HG03469 (cell line): ENCODE results near the gene PRUNE2.

Experiments
- ATAC-seq: cut with Tn5 transposase; IDR thresholded peaks from one replicate; pipeline ENCODE4 v1.9.1; 2021; ENCODE audit warnings: mild to moderate bottlenecking, moderate library complexity, moderate number of reproducible peaks; ENCODE audit not compliant: unreplicated experiment

Gene PRUNE2

GRCh38 chr9:76808636-76809035 is 97.3 kb downstream of the PRUNE2 start:
- ATAC-seq = no peak

DNA sequence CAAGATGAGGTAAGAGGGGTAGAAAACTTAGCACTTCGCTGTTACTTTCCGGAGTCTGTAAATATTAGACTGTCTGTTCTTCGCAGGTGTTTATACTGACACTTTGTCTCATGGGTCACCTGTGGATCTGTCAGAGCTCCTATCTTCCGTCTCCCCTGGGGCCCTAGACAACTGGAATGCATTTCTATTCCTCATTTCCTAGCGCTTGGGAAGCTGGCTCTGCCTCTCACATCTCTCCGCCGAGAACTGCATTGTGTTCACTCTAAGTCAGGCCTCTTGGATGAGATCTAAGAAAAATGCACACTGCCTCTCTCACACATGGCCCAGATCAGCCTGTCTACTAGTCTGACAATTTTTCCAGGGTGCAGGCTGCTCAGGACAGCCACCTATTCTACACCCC is 102.2 kb downstream of the PRUNE2 start:
- ATAC-seq = no peak

GRCh38 chr9:76803083-76803482 is 102.8 kb downstream of the PRUNE2 start:
- no peak for ATAC-seq

- ATAC-seq = no peak
Observed at GRCh38 chr9:76800901-76801300, 105.0 kb downstream of the PRUNE2 start.

DNA sequence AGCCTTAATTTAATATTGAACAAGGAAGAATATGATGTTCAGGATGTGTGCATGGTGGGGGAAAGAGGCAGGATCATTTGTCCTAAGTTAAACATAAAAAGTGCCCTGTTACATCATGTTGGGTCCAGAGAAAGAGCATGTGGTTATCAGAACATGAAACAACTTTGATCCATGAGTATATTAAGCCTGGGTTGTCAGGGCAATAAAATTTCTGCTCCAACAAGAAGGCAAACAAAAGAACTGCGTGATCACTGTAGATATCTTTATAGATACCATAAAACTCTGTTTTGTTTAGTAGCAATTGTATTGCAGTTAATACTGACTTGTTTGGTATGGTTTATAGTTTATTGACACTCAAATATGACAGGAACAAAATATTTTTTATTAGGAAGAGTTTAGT is 106.4 kb downstream of the PRUNE2 start:
- ATAC-seq = no peak

- ATAC-seq = no peak
Observed at GRCh38 chr9:76798527-76798926, 107.4 kb downstream of the PRUNE2 start.

DNA sequence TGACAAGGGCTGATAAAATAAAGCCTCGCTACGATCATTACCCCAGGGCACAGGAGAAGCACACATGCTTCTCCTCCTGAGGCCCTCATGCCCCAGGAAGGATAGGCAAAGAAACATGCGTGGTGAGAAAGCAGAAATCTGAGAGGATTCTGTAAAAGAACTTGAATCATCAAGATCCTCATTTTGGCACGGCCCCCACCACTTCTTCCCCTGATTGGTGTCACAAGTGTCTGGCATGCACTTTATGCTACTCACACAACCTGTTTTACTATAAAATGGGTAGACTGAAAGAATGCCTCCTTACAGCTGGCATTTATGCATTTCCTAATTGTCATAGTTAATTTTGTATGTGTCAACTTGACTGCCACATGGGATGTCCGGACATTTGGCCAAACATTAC is 109.6 kb downstream of the PRUNE2 start:
- no peak for ATAC-seq

DNA sequence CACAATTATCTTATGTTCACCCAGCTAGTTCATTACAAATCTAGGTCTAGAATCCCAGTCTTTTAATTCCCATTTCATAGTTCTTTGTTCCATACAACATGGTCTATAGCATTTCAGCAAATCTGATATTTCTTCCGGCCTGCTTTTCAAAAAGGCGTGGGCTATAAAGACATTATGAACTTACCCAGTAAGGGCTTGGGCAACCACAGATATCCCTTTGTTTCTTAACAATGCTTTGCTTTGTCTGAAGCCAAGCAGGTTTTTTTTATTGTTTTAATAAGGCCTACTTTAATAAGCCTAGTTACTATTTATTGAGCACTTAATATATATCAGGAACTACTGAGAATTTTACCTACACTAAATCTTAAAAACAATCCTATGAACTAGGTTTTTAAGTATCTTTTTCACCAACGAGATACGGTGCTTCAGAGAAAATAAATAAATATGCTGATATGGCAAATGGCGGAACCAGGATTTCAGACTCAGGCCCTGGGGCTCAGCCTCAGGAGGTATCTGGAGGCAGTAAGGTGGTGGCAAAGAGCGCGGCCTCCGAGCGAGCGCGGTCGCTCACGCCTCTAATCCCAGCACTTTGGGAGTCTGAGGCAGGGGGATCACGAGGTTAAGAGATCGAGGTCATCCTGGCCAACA is 112.0 kb downstream of the PRUNE2 start:
- ATAC-seq = no peak

- ATAC-seq = no peak
Observed at GRCh38 chr9:76789840-76790239, 116.1 kb downstream of the PRUNE2 start.

DNA sequence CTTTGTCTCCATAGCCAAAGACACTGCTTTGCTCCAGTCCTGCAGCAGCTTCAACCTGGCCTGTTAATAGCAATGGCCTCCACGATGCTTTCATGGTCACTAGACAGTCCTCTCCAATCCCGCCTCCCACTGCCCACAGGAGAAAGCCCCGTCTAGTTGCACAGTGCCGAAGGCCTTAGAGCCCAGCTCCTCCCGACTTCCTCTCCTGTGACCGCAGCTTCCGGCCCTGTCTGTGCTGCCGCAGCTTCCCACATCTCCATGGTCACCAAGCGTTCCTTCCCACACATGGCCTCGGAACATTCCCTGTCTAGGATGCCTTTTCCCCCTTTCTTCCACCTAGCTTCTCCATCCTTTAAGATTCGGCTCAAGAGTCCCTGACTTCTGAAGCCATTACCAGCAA is 118.2 kb downstream of the PRUNE2 start:
- ATAC-seq = no peak

GRCh38 chr9:76785501-76785900 is 120.4 kb downstream of the PRUNE2 start:
- ATAC-seq = no peak

- ATAC-seq = no peak
Observed at GRCh38 chr9:76784881-76785280, 121.0 kb downstream of the PRUNE2 start.

GRCh38 chr9:76772686-76773445 is 133.0 kb downstream of the PRUNE2 start:
- ATAC-seq = no peak

DNA sequence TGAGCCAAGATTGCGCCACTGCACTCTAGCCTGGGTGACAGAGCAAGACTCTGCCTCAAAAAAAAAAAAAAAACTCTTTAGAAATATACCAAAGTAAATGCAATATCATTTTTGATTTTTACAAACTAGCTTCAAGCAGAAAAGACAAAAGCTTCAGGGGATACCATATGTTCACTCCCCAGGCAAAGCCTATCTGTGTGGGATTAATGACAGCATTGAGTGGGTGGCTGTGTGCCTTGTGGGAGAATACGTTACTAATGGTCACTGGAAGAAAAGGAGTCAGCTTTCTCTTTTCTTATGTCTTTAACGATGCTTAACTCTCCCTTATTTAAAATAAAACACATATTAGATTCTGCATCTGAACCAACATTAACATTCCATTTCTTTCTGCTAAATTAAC is 139.8 kb downstream of the PRUNE2 start:
- no peak for ATAC-seq

- ATAC-seq = no peak
Observed at GRCh38 chr9:76764138-76764537, 141.8 kb downstream of the PRUNE2 start, which contains the start of gene PCA3. PCA3 (plus strand) TSS chr9:76764438.

- no peak for ATAC-seq
Observed at GRCh38 chr9:76761448-76761847, 144.5 kb downstream of the PRUNE2 start.

- no peak for ATAC-seq
Observed at GRCh38 chr9:76759732-76760131, 146.2 kb downstream of the PRUNE2 start.

DNA sequence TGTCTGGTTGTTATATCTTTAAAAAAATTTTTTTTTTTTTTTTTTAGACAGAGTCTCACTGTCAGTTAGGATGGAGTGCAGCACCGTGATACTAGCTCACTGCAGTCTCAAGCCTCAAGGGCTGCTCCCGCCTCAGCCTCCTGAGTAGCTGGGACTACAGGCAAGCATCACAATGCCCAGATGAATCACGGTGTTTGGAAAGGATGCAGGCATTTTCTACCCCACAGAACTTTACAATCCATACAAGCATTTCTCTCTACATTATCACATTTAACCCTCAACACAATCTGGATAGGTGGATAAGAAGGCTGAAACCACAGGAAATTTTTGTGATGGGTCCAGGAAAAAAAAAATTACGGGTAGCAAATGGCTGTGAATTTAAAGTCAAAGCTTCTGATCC is 147.4 kb downstream of the PRUNE2 start:
- ATAC-seq = no peak

DNA sequence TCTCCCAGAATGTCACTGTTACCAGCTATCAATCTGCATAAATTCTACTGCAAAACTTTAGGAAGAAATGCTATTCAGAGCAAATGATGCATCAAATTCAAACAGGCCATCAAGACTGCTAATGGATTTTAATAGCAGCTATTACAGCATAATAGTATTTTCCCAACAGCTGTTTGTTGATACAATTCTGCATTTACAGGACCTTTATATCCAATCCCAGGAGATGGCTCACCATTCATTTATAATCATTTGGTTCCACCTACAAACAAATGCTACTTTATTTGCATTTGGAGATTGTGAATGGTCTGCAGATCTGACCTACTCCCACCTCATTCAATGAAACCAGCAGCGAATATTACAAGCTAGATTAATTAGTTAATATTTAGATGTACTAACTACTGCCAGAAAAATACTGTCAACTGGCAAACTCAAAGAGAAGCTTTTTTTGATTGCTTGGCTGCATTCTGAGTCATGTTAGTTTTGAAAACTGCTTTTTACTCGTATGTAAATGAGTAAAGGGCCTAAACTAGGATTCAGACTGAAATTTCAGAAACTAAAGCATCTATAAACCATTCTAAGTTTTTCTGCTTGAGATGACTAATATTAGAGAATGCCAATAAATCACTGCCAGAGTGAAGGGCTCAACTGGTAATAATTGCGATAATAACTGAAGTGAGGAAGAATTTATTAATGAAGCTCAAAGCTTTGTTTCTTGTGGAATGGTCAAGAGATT is 148.8 kb downstream of the PRUNE2 start:
- no peak for ATAC-seq

- no peak for ATAC-seq
Observed at GRCh38 chr9:76756268-76756640, 149.7 kb downstream of the PRUNE2 start.

- ATAC-seq = no peak
Observed at GRCh38 chr9:76751001-76751400, 154.9 kb downstream of the PRUNE2 start.

DNA sequence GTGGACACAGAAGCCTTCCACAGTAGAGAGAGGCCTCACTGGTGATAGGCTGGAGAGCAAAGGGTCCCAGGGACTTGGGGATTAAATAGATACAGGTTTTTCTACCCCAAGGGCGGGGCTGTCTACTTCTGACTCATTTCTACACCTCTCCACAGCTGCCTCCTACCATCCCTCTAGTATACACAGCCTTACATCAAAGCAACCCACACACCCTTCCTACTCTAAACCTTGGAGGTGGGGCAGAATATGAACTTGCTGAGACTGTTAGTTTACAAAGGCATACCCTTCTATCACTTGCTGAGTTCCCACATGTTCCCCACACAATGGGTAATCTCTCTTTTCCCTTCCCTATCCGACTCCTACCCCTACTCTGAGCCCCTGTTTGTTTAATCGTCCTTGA is 161.6 kb downstream of the PRUNE2 start:
- peak; percentile 78 for ATAC-seq
